ENCODE results near the gene ZFY.

ZFY gene

DNA sequence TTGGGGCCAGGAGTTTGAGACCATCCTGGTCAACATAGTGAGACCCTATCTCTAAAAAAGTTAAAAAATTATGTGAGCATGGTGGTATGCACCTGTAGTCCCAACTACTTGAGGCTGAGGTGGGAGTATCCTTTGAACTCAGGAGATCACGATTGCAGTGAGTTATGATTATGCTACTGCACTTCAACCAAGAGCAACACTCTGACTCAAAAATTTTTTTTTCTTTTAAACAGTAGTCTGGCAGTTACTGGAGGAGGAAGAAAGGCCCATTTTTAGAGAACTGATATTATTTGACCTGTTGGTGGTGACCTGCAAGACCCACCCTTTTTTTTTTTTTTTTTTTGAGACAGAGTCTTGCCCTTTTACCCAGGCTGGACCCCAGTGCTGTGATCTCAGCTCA lies 29.6 kb downstream of the ZFY start:
- TF ChIP-seq HDGF (IDR thresholded peaks at IDR 0.05; ENCODE audit: borderline replicate concordance) (no peak), ELF4 (IDR thresholded peaks at IDR 0.05) (no peak), L3MBTL2 (conservative IDR thresholded peaks at IDR 0.05) (no peak), CTBP1 (IDR thresholded peaks at IDR 0.05; ENCODE audit: borderline replicate concordance) (no peak), BHLHE40 (IDR thresholded peaks at IDR 0.05; ENCODE audit: borderline replicate concordance) (no peak), ARNT (IDR thresholded peaks at IDR 0.05) (no peak), FOXM1 (IDR thresholded peaks at IDR 0.05; ENCODE audit: borderline replicate concordance) (no peak), SUZ12 (IDR thresholded peaks at IDR 0.05) (no peak), ZNF384 (IDR thresholded peaks at IDR 0.05) (no peak), TARDBP (IDR thresholded peaks at IDR 0.05) (no peak), NFRKB (IDR thresholded peaks at IDR 0.05) (no peak)
- TF ChIP-seq, protein P1, sequence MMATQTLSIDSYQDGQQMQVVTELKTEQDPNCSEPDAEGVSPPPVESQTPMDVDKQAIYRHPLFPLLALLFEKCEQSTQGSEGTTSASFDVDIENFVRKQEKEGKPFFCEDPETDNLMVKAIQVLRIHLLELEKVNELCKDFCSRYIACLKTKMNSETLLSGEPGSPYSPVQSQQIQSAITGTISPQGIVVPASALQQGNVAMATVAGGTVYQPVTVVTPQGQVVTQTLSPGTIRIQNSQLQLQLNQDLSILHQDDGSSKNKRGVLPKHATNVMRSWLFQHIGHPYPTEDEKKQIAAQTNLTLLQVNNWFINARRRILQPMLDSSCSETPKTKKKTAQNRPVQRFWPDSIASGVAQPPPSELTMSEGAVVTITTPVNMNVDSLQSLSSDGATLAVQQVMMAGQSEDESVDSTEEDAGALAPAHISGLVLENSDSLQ (IDR thresholded peaks at IDR 0.05) = no peak
- DNase-seq (ENCODE audit: extremely low spot score) = no peak
- ChIA-PET POLR2A (no interaction called here), CTCF (no interaction called here)

DNA sequence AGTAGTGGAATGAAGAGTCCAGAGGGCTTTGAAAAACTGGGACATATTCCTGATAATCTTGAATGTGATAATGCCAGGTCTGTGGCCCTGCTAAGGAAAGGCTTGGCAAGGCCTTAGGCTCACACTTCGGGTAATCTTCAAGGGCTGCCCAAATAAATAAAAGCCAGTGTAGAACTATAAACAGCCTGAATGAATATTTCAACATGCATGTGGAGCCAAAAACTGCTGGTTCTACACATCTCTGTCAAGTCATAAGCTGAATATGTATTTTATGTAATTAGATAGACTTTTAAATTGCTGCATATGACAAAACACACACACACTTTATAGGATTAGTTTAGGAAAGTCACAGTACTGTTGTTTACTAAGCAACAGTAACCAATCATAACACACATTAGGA lies 30.4 kb downstream of the ZFY start:
- TF ChIP-seq BHLHE40 (IDR thresholded peaks at IDR 0.05; ENCODE audit: borderline replicate concordance) (no peak), FOXM1 (IDR thresholded peaks at IDR 0.05; ENCODE audit: borderline replicate concordance) (no peak), NFRKB (IDR thresholded peaks at IDR 0.05) (no peak), L3MBTL2 (conservative IDR thresholded peaks at IDR 0.05) (no peak), LEF1 (IDR thresholded peaks at IDR 0.05; ENCODE audit: borderline replicate concordance) (no peak), ARNT (IDR thresholded peaks at IDR 0.05) (no peak), SP1 (IDR thresholded peaks at IDR 0.05) (no peak), FOXA1 (IDR thresholded peaks at IDR 0.05) (no peak), TARDBP (IDR thresholded peaks at IDR 0.05) (no peak), ZNF384 (IDR thresholded peaks at IDR 0.05) (no peak), SUZ12 (IDR thresholded peaks at IDR 0.05) (no peak), ELF4 (IDR thresholded peaks at IDR 0.05) (no peak), HDGF (IDR thresholded peaks at IDR 0.05; ENCODE audit: borderline replicate concordance) (no peak), FOXK2 (IDR thresholded peaks at IDR 0.05) (no peak), CTBP1 (IDR thresholded peaks at IDR 0.05; ENCODE audit: borderline replicate concordance) (no peak)
- TF ChIP-seq, protein P1 (IDR thresholded peaks at IDR 0.05) = no peak
- ChIA-PET POLR2A (no interaction called here), CTCF (no interaction called here)
- no peak for DNase-seq (ENCODE audit: extremely low spot score)

DNA sequence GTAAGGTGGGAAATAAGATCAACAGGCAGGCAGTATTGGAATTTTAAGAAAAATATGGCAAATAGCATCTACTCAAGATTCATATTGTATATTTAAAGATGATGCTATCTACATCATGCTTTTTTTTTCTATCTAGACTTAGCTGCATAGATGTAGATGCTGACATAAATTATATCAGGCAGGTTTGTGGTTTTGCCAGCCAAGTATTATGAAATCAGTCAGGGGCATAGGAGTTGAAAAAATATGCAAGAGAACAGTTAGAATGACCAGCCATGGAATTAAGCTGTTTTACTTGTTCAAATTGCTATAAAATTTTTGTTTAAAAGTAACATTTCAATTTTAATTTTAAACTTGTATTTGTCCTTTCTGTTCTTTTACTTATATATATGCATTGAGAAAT lies 34.4 kb downstream of the ZFY start:
- DNase-seq (ENCODE audit: extremely low spot score) = no peak
- POLR2A ChIA-PET = no interaction called here
- CTCF ChIA-PET = no interaction called here
- TF ChIP-seq L3MBTL2 (conservative IDR thresholded peaks at IDR 0.05) (no peak), SUZ12 (IDR thresholded peaks at IDR 0.05) (no peak), ELF4 (IDR thresholded peaks at IDR 0.05) (no peak)

DNA sequence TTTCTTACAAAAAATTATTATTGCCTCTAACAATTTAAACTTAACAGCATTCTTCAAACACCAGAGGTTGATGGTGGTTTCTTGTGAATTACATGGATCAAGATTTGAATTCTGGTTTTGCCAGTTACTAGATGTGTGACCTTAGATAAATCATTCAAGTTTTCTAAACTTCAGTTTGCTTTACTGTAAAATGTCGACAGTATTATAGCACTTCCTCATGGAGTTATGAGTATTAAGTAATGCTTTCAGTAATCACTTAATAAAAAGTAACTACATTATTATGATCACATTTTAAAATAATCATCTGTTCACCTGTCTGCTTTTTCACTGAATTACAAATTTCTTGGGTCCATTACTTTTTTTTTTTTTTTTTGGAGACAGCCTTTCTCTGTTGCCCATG lies 37.5 kb downstream of the ZFY start:
- POLR2A ChIA-PET = no interaction called here

DNA sequence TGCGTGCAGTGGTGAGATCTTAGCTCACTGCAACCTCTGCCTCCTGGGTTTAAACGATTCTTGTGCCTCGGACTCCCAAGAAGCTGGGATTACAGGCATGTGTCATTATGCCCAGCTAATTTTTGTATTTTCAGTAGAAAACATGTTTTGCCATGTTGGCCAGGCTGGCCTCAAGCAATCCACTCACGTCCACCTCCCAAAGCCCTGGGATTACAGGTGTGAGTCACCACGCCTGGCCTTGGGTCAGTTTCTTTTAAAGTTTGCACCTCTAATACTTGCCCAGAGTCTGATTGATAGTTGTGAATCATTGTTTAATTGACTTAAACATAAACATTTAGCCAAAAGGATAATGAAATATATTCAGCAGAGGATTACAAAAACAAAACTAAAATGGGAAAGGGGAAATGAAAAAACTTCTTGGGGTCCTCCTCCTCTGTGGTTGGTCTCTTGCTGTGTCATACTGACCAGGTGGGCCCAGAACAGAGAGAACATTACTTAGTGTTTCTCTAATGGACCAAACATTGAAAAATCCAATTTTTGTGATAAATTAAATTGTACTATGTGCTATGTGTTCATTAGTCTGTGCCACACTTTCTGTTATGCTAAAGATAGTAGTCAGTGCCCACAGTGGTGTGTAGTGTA lies 38.0 kb downstream of the ZFY start:
- ChIA-PET CTCF (no interaction called here), POLR2A (no interaction called here)
- TF ChIP-seq NFRKB (IDR thresholded peaks at IDR 0.05) (no peak), LEF1 (IDR thresholded peaks at IDR 0.05; ENCODE audit: borderline replicate concordance) (no peak), FOXK2 (IDR thresholded peaks at IDR 0.05) (no peak), ARNT (IDR thresholded peaks at IDR 0.05) (no peak), FOXM1 (IDR thresholded peaks at IDR 0.05; ENCODE audit: borderline replicate concordance) (no peak), SP1 (IDR thresholded peaks at IDR 0.05) (no peak), TARDBP (IDR thresholded peaks at IDR 0.05) (no peak), HDGF (IDR thresholded peaks at IDR 0.05; ENCODE audit: borderline replicate concordance) (no peak), FOXA1 (IDR thresholded peaks at IDR 0.05) (no peak), L3MBTL2 (conservative IDR thresholded peaks at IDR 0.05) (no peak), SUZ12 (IDR thresholded peaks at IDR 0.05) (no peak), ZNF384 (IDR thresholded peaks at IDR 0.05) (no peak), ELF4 (IDR thresholded peaks at IDR 0.05) (no peak), CTBP1 (IDR thresholded peaks at IDR 0.05; ENCODE audit: borderline replicate concordance) (no peak), BHLHE40 (IDR thresholded peaks at IDR 0.05; ENCODE audit: borderline replicate concordance) (no peak)
- TF ChIP-seq, protein P1 (IDR thresholded peaks at IDR 0.05) = no peak
- no peak for DNase-seq (ENCODE audit: extremely low spot score)

More for the DNA sequence above, 37.5 kb downstream of the ZFY start:
- no peak for TF ChIP-seq ARNT (IDR thresholded peaks at IDR 0.05)
- no peak for TF ChIP-seq TARDBP (IDR thresholded peaks at IDR 0.05)
- TF ChIP-seq, protein P1 (IDR thresholded peaks at IDR 0.05) = no peak
- no peak for TF ChIP-seq ZNF384 (IDR thresholded peaks at IDR 0.05)
- no peak for TF ChIP-seq HDGF (IDR thresholded peaks at IDR 0.05; ENCODE audit: borderline replicate concordance)
- no peak for TF ChIP-seq L3MBTL2 (conservative IDR thresholded peaks at IDR 0.05)
- no peak for TF ChIP-seq SP1 (IDR thresholded peaks at IDR 0.05)
- TF ChIP-seq BHLHE40 (IDR thresholded peaks at IDR 0.05; ENCODE audit: borderline replicate concordance) = no peak
- no peak for TF ChIP-seq FOXK2 (IDR thresholded peaks at IDR 0.05)
- TF ChIP-seq SUZ12 (IDR thresholded peaks at IDR 0.05) = no peak
- no peak for TF ChIP-seq LEF1 (IDR thresholded peaks at IDR 0.05; ENCODE audit: borderline replicate concordance)
- no peak for TF ChIP-seq ELF4 (IDR thresholded peaks at IDR 0.05)
- no peak for TF ChIP-seq NFRKB (IDR thresholded peaks at IDR 0.05)
- TF ChIP-seq FOXA1 (IDR thresholded peaks at IDR 0.05) = no peak
- no peak for TF ChIP-seq FOXM1 (IDR thresholded peaks at IDR 0.05; ENCODE audit: borderline replicate concordance)
- TF ChIP-seq CTBP1 (IDR thresholded peaks at IDR 0.05; ENCODE audit: borderline replicate concordance) = no peak
- CTCF ChIA-PET = no interaction called here
- DNase-seq (ENCODE audit: extremely low spot score) = no peak

All from HEK293T (cell line).